GM21825 (cell line): ENCODE measurements around the gene SNX25.
A peak's percentile ranks its signal among the peaks of the same experiment; 100 is the strongest.
"Not testable (repeated sequence)": the region's sequence is repeated elsewhere in the genome, so short reads cannot be mapped to it uniquely, and the experiment has no call there.

ENCODE experiments used
- ATAC-seq: cut with Tn5 transposase; IDR thresholded peaks from one replicate; pipeline ENCODE4 v1.9.1; 2021; ENCODE audit warnings: mild to moderate bottlenecking, moderate library complexity; ENCODE audit not compliant: unreplicated experiment

SNX25 gene

DNA sequence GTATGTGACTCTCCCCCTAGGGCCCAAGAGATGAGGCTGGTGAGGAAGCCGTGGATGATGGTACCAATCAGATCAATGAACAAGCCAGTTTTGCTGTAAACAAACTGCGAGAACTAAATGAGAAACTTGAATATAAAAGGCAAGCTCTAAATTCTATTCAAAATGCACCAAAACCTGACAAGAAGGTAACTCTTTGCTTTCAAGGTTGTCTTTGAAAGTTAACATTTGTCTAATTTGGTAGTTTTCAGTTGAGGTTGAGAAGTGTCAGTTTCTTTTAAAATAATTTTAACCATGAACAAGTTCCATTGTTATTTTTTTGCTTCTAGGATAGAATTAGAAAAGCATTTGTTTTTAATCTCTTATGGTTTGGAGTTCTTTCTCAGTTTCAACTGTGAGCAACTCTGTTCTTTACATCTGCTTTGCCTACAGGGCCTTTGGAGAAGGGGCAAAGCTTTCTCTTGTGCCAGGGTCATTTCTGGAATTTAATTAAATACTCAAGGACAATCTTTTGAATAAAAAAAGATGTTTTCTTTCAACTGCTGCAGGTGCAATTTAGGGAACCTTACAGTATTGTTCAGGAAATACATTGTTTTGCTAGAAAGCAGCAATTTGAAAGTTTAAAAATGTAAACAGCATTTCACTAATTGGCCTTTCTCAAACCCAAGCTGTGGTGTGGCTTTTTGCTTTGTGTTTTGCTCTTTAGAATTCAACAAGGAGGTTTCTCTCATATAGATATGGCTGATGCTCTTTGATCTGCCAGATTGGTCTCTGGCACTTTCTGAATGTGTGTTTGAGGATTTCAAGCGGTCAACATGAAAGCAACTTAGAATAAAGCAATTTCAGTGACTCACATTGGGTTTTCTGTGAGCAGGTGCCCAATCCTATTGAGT is 123.4 kb downstream of the SNX25 start:
- peak; percentile 71 for ATAC-seq

DNA sequence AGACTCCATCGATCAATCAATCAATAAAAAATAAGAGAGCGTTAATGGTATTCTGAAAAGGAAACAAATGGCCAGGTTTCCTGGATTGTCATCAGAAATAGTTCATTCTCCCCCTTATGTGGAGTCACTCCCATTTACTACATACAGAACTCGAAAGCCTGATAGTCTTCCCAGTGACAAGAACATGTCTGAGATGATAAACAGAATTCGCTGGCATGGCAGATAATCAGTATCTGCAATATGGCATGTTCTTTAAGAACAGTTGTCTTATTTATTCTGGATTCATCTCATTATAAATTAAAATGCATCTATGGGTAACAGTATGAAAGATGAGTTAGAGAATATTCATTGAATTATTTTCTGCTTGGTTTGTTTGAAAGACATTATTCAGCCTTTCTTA is 124.9 kb downstream of the SNX25 start:
- no peak for ATAC-seq

DNA sequence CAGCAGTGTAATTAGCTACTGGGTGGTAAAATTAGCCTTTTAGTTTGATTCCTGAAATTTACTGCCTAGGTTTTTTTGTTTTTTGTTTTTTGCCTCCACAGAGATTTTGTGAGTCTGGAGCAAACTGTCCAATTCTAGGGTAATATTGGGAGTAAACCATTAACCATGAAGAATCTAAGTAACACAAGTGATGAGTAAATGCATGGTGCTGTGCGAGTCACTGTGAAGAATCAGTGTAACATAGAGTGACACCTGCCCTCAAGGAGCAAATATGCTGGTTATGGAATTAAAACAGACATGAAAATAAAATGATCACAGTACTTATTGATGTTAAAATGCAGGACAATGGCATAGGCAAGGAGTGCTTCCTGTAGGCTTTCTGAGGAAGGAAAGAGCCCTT is 126.2 kb downstream of the SNX25 start:
- no peak for ATAC-seq

DNA sequence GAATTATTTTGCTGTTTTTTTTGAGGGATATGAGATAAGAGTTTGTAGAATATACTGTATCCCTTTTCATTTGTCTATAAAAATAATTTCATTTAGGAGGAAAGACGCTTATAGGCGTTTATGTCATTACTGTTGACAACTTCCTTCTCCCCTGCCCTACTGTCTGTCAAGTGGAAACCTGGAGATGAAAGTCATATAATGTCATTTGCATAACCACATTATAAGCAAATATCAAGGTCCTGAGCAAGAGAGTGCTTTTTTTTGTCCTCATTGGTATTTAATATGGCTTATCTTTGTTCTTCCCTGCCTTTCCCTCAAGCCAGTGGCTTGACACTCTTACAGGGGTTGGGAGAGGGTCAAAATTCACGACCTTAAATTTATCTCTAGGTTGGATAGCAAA is 130.5 kb downstream of the SNX25 start:
- no peak for ATAC-seq

DNA sequence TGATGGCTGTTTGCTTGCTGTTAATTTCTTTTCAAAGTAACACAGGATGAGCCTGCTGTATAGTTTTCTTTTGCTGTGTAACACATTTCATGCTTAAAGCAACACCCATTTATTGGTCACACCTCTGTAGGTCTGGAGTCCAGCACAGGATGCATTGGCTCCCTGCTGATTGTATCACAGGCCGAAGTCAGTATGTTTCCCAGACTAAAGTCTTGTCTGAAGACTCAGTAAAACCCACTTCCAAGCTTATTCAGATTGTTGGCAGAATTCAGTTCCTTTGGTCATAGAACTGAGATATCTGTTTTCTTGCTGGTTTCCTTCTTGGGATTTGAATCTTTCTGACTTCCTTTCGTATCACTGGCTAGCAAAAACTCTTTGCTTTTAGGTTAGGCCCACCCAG is 132.0 kb downstream of the SNX25 start:
- no peak for ATAC-seq

DNA sequence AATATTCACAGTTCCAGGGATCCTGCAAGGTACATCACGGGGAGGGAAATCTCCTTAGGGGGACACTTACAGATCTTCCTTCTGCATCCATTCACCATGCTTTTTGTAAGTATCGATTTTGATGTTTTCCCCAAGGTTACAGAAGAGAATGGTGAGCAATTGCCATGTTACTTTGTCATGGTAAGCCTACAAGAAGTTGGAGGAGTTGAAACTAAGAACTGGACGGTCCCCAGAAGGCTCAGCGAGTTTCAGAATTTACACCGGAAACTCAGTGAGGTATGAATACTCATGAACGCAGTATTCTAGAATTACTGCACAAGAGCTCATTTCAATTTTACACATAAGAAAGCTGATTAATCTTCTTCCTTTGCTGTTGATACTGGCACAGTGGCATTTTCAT is 132.4 kb downstream of the SNX25 start:
- peak; percentile 54 for ATAC-seq

DNA sequence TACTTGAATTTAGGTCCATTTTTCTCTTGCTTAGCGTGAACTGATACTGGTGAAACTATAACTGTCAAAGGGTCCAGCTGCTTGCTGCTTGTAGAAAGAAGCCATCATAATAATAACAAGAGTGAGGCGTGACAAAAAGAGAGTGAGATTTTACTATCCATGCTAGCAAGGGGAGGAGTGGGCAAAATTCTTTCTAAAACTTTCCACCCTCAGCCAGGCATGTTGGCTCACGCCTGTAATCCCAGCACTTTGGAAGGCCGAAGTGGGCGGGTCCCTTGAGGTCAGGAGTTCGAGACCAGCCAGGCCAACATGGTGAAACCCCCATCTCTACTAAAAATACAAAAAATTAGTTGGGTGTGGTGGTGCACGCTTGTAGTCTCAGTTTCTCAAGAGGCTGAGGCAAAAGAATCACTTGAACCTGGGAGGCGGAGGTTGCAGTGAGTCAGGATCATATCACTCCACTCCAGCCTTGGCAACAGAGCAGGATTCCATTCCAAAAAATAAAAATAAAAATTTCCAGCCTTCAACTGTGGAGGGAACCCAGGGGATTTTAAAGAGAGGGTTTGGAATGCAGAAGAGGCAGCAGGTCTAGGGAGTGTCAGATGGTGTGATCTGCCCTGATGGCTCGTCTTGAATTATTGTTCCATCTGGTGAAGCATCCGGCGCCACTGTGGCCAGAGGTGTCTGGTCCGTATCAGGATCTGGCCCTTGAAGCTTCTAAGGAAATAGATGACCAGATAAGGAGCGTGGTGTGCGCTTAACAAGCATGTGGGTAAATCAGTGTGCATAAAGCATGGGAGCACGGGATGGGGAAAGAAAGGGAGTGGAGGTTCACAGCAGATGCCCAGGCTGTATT is 134.6 kb downstream of the SNX25 start:
- no peak for ATAC-seq

DNA sequence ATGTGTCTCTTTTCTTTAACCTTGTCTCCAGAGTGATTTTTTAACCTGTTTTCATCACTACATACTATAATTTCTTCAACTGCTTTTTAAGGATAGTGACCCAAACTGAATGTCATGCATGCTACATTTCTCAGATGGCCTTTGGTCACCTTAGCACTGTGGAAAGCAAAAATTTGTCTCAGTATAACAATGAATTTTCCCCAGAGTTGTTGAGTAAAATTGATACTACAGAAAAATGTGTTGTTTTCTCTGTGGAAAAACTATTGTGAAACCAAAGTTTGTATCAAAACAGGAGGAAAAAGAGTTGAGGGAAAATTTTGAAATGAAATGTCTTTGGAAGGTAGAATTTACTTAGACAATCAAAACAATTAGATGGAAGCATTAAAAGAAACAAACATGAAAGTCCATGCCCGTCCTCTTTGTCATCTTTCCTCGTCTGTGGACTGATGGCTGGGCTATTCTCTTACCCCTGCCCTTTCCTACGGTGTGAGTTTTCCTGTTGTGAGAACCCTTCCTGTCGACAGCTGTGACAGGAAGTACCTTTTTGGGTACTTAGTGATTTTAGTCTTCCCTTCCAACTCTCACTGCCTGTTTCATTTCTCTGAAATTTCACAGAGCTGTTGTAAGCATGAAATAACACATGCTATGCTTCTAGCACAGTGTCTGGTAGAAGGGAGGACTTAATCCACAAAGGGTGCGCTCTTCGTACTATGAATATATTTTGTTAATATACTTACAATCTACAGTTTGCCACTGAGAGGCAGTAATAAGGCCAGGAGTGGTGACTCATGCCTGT is 135.5 kb downstream of the SNX25 start:
- ATAC-seq, result peak; percentile 67

DNA sequence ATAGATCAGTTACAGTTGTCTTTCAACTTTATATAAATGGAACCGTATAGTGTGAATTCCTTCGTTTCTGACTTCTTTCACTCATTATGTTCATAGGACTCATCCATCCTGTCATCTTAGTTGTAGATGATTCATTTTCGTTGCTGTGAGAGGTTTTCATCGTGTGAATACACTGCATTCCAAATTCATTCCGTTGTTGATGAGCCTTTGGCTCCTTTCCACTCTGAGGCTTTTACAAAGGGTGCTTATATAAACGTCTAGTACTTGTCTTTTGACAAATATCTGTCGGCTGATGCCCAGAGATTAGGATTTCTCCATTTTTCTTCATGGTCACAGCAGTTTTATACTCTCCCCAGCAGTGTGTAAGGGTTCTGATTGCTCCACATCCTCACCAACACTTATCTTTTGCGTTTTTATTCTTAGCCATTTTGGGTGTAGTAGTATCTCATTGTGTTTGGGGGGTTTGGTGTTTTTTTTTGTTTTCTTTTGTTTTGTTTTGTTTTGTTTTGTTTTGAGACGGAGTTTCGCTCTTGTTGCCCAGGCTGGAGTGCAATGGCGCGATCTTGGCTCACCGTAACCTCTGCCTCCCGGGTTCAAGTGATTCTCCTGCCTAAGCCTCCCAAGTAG is 137.7 kb downstream of the SNX25 start:
- ATAC-seq, result no peak

DNA sequence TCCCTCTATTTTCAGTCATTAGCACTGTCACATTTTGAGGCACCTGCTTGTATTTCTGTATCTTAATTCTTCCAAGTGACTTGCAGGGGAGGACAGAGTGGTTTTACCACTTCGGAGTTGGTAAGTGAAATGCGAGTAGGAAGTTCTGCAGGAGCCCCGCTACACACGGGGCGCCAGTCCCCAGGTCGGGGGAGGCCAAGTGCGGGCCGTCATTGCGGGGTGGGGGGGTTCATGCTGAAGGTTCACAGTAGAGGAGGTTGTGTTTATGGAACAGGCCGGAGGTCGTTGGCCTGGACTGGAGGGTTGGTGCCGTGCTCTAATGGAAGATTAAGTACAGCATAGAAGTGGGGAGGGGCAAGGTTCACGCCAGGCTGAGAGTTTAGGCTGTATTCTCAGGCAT is 142.3 kb downstream of the SNX25 start:
- no peak for ATAC-seq

DNA sequence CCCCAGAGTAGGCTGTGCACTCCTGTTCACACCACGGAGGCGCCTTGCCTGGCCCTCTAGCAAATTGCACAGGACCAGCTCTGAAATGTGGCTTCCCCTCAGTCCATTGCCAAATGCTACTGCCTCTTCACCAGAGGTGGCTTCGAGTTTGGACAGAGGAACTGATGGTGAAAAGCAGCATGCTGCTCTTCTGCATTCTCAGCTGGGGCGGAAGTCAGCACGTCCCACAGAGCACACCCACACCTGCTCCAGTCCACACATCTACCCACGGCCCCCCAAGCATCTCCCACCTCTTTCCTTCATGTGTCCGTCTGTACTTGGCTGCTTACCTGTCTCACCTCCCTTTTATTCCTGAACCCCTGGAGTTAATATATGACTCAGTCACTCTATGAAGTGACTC is 142.8 kb downstream of the SNX25 start:
- ATAC-seq, result no peak

DNA sequence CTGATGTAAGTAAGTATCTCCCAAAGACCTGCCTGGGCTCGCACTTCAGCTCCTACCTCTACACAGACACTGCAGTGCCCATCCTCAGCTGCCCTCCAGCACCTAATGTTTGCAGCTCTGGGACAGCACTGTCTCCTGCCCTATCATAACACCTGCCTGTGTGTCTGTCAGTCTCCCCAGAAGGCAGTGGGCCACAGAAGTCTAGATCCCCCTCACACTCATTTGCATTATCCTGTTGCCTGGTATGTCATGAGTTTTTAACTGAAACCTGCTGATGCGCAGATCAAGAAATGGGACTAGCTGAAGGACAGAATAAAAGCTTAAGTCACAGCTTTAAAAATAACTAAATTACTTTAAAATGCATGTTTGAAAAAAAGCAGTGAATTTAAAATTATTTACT is 143.3 kb downstream of the SNX25 start:
- ATAC-seq, result peak; percentile 60

DNA sequence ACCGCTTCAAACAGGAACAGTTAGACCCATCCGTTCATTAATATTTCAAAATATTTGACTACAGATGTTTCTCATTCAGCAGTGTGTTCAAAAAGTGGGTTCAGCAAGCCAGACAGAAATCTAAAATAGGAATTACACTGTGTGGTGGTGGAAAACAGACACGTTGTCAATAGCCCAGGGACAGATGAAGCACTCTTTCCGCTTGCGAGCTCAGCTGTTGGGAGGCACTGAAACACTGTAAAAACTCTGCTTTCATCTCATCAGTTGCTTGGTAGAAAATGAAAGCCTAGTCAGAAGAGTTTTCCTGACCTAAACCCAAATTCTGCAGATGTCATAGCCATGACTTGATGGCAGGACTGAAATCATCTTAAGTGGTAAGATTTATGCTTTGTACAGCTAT is 147.8 kb downstream of the SNX25 start:
- ATAC-seq, result no peak

DNA sequence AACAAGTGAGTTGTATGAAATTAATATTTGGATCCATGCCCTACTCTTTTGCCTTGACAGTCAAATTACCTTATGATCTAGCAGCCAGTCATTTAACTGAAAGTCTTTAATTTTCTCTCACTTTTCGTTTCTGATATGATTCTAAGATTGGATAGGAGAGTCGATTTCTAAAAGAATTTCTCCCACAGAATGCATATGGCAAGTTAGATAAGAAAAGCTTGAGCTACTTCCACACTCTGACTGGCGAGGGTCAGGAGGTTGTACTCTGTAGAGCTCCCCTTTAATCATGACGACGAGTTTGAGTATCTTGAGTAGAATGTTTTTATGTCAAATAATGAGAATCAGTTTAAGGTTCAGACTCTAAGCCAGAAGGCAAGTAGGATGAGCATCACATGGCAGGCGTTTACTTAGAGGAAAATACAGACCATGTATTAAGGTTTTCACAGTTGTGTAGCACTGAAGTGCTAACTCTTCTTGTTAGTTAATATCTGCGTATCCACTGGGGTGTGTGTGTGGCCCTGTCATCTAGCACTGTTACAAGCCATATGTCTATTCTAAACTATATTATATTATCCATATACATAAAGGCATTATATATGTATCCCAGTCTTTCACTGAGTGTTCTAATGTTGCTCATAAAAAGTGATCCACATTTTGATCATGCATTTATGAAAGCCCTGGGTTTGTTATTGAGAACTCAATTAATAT is 148.5 kb downstream of the SNX25 start:
- no peak for ATAC-seq

DNA sequence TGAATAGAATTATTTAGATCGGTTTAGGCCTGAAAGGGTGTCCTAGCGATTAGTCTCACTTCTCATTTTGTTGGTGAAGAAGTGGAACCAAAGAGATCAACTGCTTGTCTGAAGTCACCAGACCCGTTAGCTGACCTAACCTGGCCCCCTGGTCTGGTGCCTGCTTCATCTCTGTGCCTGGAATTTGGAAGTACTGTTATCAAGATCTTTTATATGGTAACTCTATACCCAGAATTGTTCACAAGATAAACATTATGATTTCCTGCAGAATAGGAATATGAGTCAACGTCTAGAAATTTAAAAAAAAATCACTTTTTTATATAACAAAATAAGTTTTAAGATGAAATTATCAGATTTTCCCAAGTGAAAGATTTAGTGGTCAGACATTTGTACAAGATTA is 149.1 kb downstream of the SNX25 start:
- ATAC-seq, result no peak

DNA sequence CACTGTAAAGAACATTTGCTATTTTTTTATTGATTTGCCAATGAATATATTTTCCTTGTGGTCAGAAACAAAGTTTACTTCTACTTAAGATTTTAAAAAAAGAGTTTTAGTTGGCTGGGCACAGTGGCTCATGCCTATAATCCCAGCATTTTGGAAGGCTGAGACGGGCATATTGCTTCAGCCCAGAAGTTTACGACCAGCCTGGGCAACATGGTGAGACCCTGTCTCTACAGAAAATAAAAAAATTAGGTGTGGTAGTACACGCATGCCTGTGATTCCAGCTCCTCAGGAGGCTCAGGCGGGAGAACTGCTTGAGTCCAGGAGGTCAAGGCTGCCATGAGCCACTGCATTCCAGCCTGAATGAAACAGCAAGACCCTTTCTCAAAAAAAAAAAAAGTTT is 149.6 kb downstream of the SNX25 start:
- no peak for ATAC-seq

DNA sequence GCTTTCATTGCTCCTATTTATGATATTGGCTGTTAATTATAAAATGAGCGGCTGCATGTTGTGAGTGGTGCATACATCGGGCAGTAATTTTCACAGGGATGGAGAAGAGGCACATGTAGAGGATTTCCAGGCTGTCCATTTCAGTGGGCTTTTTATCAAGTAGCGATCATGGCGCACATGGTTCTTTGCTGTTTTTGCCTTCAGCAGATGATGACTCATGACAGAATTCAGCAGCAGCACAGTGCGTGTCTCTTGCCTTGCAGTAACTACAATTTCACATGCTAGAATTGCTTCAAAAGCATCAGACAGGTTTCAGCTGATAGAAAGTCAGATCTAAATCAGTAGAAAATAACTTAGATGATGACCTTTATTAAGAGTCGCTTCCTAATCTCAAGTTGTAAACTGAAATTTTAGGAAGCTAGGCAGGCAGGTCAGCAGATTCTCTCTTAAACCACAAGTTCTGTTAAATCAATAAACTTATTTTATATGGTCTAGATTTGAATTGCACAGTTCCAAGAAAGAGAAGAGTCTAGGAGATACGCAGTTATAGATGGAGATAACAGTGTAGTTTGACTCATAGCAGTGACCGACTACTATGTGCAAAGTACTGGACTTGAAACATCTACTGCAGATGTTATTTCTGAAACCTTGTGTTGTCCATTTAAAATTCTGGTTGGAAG is 150.5 kb downstream of the SNX25 start:
- ATAC-seq, result no peak

DNA sequence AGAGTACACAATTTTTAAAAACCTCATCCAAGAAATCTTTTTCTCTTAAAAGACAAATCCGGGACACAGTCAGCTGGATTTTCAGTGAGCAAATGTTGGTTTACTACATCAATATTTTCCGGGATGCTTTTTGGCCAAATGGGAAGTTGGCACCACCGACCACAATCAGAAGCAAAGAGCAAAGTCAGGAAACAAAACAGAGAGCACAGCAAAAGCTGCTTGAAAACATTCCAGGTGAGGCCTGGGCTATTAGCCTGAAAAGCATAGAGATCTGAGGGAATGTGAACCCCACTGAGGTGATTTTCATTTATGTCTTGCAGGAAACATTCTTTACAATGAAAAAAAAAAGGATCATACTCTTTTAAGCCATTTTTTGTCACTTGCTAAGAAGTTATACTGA is 152.5 kb downstream of the SNX25 start:
- ATAC-seq, result no peak

DNA sequence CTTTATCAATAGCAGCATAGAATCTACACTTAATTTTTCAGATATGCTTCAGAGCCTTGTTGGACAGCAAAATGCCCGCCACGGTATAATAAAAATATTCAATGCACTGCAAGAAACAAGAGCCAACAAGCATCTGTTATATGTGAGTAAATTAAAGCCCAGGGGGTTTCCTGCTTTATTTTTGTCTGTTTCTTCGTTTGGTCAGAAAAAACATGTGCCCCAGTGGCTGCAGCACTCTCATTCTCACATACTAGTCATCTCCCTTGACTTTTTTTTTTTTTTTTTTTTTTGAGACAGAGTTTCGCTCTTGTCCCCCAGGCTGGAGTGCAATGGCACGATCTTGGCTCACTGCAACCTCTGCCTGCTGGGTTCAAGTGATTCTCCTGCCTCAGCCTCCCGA is 153.2 kb downstream of the SNX25 start:
- ATAC-seq, result not testable (repeated sequence)

DNA sequence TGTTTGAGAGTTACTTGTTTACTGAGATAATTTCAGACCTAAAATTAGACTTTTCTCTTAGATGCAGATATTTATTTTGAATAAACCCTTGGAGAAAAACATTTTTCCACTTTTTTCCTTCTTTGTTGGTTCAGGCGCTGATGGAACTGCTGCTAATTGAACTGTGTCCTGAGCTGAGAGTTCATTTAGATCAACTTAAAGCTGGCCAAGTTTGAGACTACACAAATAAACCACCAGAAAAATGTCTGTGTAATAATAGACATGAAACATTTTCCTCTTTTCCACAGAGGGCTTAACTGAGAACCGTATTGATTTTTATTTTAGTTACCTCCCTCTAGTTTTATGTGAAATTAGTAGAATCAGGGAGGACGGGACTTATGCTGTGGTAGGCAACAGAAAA is 153.9 kb downstream of the SNX25 start:
- no peak for ATAC-seq
